SHP77 treated with DMSO at 0.1 percent for 48 hours (cell line): ENCODE data around the gene CACNB3.

Source experiments
- DNase-seq: peaks from one replicate; lab custom pipeline; 2025; lab: John Stamatoyannopoulos, UW

The CACNB3 gene

DNA sequence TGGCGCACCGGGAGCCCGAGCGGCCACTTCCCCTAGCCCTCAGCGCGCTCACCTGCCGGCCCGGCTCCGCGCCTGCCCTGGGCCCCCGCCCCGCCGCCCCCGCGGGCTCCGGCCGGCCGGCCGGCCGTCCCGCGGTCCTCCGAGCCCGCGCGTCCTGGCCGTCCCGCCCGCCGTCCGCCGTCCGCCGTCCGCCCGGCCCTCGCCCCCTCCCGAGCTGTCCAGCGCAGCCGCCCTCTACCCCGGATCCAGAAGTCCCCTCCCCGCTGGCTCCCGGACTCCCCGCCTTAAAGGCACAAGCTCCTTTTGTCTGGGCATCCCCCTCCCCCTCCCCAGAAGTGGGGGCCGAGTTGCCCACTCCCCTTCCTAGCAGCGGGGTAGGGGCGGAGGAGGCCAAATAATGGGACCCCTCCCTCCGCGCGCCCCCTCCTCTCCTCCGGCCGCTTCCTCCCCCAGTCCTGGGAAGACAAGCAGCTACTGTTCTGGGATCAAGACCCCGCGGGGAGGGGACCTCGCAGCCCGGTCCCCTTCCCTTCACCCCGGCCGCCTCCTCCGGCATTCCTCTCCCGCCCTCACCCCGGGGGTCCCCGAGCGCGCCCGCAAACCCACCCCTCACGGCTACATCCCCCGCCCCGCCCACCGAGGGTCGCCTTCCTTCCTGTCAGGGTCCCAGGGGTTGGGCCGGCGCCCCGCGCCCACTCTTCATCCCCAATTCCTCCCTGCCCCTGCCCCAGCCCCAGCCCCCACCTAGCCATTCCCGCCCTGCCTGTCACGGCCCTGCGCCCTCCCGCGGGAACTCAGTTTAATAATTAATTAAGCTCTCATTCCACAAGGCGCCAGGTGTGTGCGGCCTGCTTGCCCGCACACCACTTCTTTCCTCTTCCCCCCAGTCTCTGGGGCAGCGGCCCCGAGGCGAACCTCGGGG, 29.2 kb upstream of the CACNB3 start, which contains the start of gene ADCY6:
ADCY6 (minus strand) TSS at position 236 of the 922 bp plus-strand sequence. CDS start 5,655 bp downstream, outside the sequence.
- no peak for DNase-seq

DNA sequence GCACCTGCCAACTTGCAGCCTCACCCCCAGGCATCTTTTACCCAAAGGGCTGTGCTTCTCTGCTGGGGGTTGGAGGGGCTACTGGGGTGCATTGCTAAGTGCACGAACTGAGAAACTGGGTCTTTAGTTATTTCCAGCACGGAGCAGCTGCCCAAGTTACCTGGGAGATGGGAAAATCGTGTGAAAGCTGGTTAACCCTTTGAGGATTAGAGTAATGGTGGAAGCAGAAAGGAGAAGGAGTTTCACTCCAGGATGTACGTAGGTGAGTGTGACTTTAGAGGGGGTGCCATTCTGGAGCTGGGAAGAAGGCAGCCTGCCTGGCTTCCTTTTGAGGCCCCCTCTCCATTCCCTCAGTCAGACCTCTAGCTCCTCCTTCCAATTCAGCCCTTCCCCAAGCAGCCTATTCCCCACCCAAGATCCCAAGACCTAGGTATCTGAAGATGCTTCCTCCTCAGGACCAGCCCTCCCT, 28.4 kb upstream of the CACNB3 start:
- no peak for DNase-seq

DNA sequence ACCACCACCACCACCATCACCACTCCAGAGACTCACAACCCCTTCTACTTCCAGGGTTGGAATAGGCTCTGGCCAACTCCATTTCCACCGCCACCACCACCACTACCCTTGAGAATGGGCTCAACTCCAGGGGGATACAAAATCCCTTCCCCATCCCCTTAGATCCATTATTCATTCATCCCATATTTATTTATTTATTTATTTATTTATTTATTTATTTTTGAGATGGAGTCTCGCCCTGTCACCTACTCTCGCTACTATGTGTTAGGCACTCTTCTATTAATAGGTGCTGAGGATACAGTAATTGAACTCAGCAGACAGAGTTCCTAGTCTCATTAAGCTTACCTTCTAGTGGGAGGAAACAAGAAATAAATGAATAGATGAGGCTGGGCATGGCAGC, 24.6 kb upstream of the CACNB3 start:
- DNase-seq = no peak

DNA sequence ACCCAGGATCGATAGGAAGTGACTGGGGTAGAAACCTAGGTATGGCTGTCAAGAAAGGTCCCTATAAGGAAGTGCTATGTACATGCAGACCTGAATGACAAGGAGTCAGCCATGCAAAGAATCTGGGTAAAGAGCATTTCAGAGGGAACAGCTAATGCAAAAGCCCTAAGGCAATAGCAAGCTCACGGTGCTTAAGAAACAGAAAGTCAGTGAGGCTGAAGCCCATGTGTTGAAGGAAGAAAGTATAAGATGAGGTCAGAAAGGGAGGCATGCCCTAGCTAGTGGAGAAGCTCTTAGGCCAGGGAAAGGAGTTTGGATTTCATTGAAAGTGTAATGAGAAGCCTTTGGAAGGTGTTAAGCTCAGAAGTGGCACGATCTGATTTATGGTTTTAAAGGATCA, 23.4 kb upstream of the CACNB3 start:
- DNase-seq = no peak

DNA sequence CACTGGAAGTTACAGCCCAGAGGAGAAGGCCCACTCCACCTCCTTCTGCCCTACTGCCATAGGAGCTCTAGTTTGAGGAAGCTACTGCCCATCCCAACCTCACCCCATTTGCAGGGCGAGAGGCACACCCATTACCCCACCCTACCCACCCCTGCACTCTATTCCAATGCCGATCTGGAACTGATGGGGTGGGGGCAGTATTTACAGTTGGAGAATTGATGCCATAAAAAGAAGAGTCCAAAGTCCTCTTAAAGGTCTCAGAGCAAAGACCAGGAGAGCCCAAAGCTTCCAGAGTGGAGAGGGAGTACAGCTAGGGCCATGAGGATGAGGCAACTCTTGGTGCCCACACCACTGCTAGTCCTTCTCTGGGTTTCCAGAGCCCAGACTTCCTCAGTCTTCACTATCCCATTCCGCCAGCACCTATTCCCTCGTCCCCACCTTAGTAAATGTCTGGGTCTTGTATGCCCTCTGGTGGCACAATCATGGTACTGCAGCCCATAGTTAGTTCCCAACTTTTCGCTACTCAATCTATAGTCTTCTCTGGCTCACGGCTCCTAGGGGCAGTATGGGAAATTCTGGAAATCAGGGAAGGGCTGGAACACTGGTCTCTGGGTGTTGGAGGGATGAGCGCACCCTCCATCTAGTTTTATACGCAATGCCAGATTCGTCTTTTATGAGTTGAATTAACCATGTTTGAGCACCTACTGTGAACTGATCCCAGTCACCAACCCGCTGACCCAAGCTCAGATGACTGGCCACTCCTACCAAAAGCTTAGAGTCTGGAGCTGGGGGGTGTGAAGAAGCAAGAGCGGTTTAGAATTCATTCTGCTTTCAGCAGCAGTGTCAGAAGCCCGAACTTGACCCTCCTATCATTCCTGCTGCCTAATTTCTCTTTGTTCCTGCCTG, 22.5 kb upstream of the CACNB3 start:
- DNase-seq = peak; percentile 63

DNA sequence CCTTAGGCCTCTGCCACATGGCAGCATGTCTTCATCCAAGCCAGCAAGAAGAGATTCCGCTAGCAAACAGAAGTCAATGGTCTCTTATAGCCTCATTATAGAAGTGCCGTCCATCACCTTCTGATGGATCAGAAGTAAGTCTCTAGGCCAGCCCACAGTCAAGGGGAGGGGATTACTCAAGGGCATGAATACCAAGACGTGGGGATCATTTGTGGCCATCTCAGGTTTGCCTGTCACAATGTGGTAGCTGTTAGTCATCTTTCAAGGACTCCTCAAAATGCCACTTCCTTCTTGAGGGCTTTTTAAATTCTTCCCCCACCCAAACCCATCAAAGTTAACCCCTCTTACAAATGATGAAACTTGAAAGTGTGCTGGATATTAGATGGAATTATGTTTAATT, 21.3 kb upstream of the CACNB3 start:
- no peak for DNase-seq

DNA sequence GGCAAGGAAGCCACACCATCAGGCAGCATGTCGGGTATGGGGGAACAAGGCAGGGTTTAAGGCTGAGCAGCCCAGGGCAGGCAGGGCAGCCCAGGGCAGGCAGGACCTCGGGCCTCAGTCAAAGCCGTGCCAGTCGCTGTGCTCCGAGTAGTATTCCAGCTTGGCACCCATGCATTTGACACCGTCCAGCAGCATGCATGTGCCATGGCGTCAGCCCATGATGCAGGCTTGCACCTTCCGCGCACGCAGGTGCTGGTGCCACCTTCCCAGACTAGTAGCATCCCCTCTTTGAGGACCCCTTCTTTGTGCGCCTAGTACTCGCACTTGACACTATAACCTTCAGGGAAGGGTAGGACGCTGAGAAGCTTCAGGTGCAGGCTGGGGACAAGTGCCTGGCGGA, 17.8 kb upstream of the CACNB3 start:
- DNase-seq = no peak

DNA sequence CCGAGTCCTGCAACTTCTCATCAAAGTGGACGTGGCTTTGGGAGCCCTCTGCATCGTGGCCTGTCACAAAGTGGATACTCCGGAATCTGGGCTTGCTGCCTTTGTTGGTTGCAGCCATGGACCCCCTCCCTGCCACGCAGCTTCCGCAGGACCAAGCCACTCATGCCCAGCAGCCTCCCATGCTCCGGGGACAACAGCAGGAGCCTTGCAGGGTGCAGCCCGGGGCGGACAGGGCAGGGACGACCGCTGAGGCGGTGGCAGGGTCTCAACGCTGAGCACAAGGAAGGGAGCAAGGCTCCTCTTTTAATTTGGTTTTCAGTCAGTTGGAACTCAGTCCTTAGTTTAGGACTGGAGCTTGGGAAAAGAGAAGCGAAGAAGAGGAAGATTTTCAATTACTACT, 17.3 kb upstream of the CACNB3 start:
- no peak for DNase-seq

DNA sequence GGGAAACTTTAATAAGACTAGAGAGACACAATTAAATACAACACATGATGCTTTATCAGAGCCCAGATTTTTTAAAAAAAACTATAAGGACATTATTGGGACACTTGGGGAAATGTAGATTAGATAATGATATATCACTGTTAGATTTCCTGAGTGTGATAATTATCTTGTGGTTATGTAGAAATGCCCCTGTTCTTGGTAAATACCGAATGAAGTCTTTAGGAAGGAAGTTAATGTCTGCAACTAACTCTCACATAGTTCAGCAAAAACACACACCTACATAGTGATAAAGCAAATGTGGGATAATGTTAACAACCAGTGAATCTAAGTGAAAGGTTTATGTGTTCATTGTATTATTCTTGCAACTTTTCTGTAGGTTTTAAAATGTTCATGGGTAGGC, 14.6 kb upstream of the CACNB3 start:
- no peak for DNase-seq

DNA sequence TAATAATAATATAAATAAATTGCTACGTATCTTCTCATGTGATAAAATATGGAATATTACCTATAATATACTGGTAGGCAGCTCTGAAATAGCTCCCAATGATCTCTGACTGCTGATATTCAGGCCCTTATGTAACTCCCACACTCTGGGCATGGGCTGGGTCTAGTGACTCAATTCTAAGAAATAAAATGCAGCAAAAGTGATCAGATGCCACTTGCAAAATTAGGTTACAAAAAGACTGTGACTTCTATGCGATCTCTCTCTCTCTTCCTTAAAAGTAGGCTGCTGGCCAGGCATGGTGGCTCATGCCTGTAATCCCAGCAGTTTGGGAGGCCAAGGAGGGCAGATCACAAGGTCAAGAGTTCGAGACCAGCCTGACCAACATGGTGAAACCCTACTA, 10.3 kb upstream of the CACNB3 start:
- DNase-seq = no peak

DNA sequence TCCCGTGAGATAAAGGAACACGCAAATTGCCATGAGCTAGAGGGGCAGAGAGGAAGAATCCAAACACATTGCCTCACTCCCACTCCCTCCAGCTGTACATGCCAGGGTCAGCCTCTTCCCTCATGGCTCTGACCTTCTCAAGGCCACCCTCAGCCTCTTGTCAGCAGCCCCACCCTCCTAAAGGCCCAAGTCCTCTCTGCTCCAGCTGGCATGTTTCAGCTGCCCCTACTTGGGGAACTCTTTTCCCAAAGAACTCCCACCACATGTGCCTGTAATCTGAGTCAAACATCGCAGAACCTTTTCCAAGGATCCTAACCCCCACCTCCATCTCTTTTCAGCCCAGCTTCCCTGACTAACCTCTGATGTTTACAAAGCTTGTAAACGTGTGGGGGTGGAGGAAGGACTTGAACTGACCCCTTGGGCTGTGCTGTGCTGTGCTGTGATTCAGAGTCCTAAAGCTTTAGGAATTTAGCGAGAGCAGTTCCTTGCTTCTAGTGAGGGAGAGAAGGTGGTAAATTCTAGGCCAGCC, 7.3 kb upstream of the CACNB3 start:
- no peak for DNase-seq

DNA sequence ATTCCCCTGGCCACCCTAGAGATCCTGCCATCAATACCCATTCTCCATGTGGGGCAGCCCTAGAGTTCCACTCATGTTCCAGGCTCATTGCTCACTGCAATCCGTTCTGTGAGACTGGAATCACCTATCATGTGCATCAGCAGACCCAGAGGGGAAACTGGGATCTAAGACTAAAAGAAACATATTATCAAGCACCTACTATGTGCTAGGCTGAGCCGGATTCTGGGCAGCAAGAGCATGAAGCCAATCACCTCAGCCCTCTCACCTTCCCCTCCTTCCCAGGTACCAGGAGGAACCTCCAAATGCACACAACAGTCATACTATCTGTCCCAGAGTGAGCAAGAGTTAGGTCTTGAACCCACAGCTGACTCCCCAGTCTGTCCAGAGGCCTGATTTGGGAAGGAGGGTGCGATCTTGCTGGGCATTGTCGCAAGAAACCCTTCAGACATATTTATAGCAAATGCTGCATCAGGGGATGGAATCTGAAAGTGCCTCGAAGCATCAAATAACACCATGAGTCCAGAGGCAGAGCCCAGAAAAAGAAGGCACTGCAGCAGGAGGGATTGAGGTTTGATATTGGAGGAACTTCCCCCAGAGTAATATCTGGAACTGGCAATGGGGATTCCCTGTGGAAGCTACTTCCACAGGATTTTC, 6.7 kb upstream of the CACNB3 start:
- no peak for DNase-seq

DNA sequence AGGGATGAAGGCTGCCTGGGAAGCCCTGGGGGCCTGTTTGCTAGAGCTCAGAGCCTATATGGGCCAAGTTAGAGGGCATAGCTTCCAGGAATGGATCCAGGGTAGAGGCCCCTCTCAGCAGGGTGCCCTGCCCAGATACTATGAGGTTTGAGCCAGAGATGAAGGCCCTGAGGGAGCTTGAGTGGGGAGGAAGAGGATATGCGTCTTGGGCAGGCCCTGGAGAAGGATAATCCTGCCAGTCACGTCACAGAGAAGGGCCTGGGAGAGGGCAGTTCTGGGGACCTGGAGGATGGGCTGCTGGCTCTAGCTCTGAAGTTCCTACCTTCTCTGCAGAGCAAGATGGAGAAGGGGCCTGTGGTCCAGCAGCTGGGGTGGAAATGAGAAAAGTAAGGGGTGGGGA, 5.9 kb upstream of the CACNB3 start:
- DNase-seq = no peak

DNA sequence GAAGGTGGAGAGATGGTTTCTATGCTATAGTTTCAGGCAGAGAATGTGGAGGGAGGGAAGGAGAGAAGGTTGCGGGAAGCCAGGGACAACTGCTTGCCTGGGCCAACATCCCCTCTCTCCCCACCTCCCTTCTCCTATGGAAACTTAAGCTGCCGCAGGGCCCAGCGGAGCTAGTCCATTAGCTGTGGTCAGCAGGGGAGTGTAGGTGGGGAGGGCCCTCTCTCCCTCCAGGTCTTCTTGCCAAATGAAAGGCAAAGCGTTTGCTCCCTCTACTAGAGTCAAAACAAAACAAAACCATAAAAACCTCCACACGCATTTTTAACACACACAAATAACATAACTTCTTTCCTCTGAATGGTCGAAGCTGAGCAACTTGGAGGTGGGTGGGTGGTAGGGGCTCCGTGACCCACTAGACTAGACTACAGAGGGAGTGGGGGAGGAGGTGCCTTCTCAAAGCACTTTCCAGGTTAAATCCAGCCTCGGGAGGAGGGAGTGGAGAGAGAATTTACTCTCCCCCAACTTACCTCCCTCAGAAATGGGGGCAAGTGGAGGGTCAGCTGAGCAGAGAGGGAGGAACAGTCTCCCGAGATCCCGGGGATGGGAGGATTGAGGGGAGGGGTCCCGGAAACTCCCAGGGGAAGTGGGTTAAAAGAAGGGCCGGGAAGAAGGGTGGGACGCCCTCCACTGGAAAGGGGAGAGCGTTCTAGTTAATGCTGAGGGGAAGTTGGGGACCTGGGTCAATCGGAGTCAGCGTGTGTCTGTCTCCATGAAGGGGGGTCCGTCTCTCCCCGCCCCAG, 4.6 kb upstream of the CACNB3 start:
- DNase-seq = no peak

DNA sequence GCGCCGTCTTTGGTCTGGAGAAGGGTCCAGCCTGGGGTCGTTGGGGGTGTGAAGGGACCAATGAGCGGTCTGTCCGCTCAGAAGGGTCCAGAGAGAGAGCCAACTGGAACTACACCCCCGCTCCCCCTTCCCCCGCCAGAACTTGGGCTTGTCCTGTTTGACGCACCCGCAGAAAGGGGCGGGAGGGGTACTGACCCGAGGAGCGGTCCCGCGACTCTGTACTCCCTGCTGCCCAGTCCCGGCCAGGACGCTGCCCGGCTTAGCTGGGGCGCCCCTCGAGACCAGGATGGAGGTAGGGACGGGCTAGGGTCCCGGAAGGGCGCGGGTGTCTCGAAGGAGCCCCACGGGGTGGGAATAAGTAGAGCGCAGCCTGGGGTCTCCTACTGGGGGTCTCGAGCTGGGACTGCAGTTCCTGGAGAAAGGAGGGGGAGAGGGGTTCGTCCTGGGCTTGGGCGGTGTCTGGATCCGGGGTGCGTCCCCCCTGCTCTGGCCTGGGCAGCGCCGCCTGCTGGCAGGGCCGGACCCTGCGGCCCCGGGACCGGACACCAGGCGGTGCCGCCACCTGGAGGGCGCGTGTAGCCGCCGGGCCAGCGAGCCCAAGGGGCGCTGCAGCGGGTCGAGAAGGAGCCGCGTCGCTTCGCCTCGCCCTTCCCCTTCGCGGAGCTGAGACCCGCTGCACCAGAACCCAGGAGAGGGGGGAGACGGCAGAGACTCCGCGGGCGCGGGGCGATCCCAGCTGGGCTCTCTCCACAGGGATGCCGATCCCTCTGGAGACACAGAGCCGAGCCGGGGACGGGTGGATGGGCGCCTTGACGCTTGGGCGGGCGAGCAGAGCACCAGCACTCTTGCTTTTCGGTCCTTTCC, 3.8 kb upstream of the CACNB3 start:
- DNase-seq = no peak

DNA sequence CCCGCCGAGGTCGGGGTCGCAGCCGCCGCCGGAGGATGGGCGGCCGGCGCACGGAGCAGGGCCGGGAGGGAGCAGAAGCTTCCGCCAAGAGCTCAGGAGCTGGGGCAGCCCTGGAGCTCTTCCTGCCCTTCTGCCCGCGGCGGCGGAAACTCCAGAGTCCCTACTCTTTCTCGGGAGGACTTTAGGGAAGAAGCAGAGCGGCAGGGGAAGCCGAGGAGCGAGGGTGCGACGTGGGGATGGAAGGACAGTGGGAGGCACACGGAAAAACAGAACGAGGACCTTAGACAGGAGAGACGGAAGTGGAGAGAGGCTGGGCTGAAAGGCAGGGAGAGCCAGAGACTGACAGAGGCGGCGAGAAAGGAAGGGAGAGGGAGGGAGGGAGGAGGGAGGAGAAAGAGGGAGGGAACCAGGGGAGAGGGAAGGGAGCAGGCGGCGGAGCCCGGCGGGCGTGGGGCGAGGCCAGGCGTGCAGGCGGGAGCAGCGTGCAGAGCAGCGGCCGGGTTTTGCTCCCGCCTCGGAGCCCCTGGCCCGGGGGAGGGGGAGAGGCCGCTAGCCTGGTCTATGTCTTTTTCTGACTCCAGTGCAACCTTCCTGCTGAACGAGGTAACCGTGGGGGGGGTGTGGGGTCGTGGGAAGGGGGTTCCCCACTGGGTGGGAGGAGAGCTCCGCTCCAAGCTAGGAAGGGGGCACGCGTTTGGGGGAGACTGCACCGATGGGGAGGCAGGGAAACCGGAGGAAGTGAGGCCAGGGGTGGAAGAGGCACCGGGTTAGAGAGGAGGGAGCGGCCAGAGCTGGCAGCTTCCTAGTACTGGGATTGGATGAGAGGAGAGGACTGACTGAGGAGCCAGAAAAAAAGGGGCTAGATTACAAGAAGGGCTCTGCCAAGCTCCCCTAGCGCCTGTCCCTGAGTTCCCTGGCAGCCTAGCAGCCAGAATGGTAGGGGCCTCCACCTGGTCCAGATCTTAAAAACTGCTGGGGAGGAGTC, 2.9 kb upstream of the CACNB3 start:
- peak; percentile 43 for DNase-seq

DNA sequence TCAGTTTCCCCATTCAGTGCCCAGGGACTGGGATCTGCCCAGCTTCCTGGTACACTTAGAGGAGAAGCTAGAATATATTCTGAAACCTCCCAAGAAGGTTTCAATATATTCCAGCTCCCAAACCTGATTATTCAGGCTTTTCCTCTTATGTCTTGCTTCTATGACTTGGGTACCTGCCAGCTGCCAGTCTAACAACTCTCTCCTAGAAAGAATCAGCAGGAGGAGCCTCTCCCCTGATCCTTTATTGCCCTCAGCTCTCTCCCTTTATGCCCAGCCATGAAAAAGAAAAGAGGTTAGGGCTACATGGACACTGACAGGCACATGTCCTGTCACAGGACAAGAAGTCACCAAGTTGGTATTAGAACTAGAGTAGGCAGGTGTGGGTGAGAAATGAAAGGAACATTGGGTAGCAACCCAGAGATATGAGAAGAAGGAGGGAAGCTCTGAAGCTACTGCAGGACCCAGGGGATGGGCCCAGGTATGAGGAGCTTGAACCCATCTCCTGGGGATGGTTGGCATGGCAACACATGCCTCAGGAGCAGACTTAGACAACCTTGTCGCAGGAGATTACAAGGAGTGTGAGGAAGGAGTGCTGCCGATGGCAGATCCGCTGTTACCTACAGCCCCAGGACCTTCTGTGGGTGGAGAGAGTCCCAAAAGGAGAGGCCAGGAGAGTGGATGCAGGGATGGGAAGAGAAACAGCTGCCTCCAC, 2.0 kb upstream of the CACNB3 start:
- DNase-seq = no peak
